Stimulated activated CD4-positive, alpha-beta T cell treated with anti-CD3 and anti-CD28 coated beads, Interleukin-15, amount 100 ng/mL, for 24 hours (primary cell): ENCODE results near the gene VTCN1.
"Not testable (repeated sequence)": the region's sequence is repeated elsewhere in the genome, so short reads cannot be mapped to it uniquely, and the experiment has no call there.

Experiments used
- DNase-seq: peaks from one replicate; pipeline ENCODE4 v3.0.0-alpha.2; 2020

The VTCN1 gene

GRCh38 chr1:117210831-117211261 lies at the start of gene VTCN1:
Gene VTCN1 (minus strand): TSS chr1:117210927. CDS start chr1:117210855, 72 bp downstream.
- no peak for DNase-seq

GRCh38 chr1:117258791-117259190 lies 48.1 kb upstream of the VTCN1 start:
- no peak for DNase-seq

GRCh38 chr1:117258075-117258474 lies 47.3 kb upstream of the VTCN1 start:
- DNase-seq: not testable (repeated sequence)

- DNase-seq: no peak
Observed at GRCh38 chr1:117257291-117257690, 46.6 kb upstream of the VTCN1 start.

- DNase-seq: no peak
Observed at GRCh38 chr1:117250061-117250606, 39.4 kb upstream of the VTCN1 start.

GRCh38 chr1:117244971-117245370 lies 34.2 kb upstream of the VTCN1 start:
- DNase-seq: no peak

- DNase-seq: no peak
Observed at GRCh38 chr1:117244306-117244705, 33.6 kb upstream of the VTCN1 start.

GRCh38 chr1:117241512-117241911 lies 30.8 kb upstream of the VTCN1 start:
- DNase-seq: no peak

GRCh38 chr1:117240547-117240946 lies 29.8 kb upstream of the VTCN1 start:
- no peak for DNase-seq

- no peak for DNase-seq
Observed at GRCh38 chr1:117239467-117239866, 28.7 kb upstream of the VTCN1 start.

GRCh38 chr1:117237726-117238381 lies 27.1 kb upstream of the VTCN1 start:
- no peak for DNase-seq

GRCh38 chr1:117235863-117236465 lies 25.2 kb upstream of the VTCN1 start:
- DNase-seq: no peak

GRCh38 chr1:117232531-117232930 lies 21.8 kb upstream of the VTCN1 start:
- no peak for DNase-seq

- DNase-seq: no peak
Observed at GRCh38 chr1:117231748-117232373, 21.1 kb upstream of the VTCN1 start.

GRCh38 chr1:117231312-117231711 lies 20.6 kb upstream of the VTCN1 start:
- DNase-seq: no peak

GRCh38 chr1:117229217-117229616 lies 18.5 kb upstream of the VTCN1 start:
- DNase-seq: no peak

- no peak for DNase-seq
Observed at GRCh38 chr1:117225931-117226330, 15.2 kb upstream of the VTCN1 start.

GRCh38 chr1:117216718-117217117 lies 6.0 kb upstream of the VTCN1 start:
- DNase-seq: no peak

- DNase-seq: no peak
Observed at GRCh38 chr1:117215733-117216462, 5.2 kb upstream of the VTCN1 start.

GRCh38 chr1:117215019-117215418 lies 4.3 kb upstream of the VTCN1 start:
- no peak for DNase-seq

GRCh38 chr1:117213046-117213445 lies 2.3 kb upstream of the VTCN1 start:
- DNase-seq: no peak

GRCh38 chr1:117210386-117210785 lies 341 bp downstream of the VTCN1 start:
- DNase-seq: no peak

GRCh38 chr1:117209094-117209493 lies 1.6 kb downstream of the VTCN1 start:
- no peak for DNase-seq
